PC-3 (cell line): ENCODE measurements around the gene PPM1L.

Source experiments
- CTCF ChIP-seq: fragments of 300-600 bp; sonication (generic); conservative IDR thresholded peaks from 2 replicates; pipeline ENCODE4 v1.5.1; 2017; ENCODE audit warnings: antibody characterized with exemption, low read depth, mild to moderate bottlenecking, low read length
- EZH2phosphoT487 ChIP-seq: fragments of 300-600 bp; sonication (generic); IDR thresholded peaks from 2 replicates; pipeline ENCODE4 v1.6.1; 2018; ENCODE audit warnings: mild to moderate bottlenecking, antibody characterized with exemption, low read length, borderline replicate concordance

- TF ChIP-seq EZH2phosphoT487 (no peak), CTCF (no peak)
Observed at GRCh38 chr3:161103776-161104385, 347.9 kb downstream of the PPM1L start.
